GM18907 (cell line): ENCODE data around the gene RBM28.

Experiments used
- ATAC-seq: cut with Tn5 transposase; IDR thresholded peaks from one replicate; pipeline ENCODE4 v1.9.1; 2021; ENCODE audit warnings: mild to moderate bottlenecking, moderate library complexity; ENCODE audit not compliant: unreplicated experiment

The RBM28 gene, protein sequence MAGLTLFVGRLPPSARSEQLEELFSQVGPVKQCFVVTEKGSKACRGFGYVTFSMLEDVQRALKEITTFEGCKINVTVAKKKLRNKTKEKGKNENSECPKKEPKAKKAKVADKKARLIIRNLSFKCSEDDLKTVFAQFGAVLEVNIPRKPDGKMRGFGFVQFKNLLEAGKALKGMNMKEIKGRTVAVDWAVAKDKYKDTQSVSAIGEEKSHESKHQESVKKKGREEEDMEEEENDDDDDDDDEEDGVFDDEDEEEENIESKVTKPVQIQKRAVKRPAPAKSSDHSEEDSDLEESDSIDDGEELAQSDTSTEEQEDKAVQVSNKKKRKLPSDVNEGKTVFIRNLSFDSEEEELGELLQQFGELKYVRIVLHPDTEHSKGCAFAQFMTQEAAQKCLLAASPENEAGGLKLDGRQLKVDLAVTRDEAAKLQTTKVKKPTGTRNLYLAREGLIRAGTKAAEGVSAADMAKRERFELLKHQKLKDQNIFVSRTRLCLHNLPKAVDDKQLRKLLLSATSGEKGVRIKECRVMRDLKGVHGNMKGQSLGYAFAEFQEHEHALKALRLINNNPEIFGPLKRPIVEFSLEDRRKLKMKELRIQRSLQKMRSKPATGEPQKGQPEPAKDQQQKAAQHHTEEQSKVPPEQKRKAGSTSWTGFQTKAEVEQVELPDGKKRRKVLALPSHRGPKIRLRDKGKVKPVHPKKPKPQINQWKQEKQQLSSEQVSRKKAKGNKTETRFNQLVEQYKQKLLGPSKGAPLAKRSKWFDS

DNA sequence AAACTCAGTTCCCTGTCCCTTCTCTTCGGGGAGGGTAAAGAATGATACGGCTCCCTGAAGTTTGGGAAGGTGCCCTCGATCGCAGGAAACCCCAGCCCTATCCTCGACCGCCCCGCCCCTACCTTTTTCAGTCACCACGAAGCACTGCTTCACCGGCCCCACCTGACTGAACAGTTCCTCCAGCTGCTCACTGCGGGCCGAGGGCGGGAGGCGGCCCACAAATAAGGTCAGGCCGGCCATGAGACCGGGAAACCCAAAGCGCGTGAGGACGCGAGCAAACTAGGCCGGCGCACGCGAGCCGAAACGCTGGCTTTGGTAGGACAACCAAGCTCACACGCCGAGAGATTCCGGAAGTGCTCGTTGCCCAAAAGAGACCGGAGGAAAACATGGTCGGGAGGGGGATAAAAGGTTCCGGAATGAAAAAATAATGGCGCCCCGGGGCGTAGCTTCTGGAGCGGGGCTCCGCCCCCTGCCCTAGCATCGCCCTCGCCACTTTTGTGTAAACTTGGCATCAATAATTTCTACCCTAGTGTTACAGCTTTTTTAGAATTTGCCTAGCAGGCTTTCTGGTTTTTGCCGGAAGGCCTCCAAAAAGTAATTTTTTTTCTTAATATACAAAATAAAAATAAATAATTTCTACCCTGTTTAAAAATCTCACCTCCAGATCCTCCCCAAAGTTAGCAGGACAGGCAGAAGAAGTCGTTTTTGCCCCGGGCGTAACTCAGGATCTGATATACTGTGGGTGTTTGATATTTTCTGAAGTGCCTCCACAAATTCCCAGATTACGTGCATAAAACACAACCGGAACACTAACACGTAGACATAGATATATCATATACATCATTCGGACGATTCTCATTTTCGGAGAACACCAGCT lies at the start of gene RBM28:
Gene RBM28, minus strand, starts transcription at position 355 of the 877 bp plus-strand sequence. Its CDS starts 115 bp downstream, at position 240.
- peak; percentile 94 for ATAC-seq

DNA sequence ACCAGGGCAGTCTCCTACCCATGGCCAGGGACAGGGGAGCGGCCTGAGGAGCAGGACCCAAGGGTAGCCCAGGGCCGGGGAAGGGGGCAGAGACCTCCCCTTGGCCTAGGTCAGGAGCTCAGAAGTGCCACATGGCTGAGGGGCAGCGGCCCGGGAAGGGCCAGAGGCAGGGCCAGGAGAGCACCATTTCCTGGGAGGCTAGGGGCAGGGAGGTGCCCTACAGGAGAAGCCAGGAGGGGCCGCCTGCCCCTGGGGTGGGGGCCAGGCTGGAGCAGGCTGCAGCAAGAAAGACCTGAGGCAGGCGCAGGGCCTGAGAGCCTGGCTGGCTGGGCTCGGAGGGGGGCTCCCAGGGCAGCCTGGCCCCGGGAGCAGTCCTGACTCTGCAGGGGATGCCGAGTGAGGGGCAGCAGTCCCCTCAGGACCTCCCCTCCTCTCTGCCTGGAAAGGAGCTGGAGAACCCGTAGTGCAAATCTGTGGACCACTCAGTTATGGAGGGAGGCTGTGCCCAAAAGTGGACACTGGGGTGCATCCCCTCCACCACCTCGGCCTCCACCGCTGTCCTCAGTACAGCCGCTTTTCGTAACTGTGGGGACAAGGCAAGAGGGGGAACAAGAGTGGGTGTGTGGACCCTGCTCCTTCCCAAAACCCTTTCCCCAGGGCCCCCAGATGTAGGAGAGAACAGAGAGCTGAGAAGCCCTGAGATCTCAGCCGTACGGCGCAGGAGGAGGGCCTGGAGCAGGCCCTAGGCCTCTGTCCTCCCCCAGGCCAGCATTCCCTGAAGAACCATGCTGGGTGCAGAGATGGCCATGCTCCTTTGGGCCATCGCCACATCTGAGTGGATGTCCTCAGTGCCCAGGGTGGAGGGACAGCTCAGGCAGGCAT lies 49.0 kb upstream of the RBM28 start:
- no peak for ATAC-seq

DNA sequence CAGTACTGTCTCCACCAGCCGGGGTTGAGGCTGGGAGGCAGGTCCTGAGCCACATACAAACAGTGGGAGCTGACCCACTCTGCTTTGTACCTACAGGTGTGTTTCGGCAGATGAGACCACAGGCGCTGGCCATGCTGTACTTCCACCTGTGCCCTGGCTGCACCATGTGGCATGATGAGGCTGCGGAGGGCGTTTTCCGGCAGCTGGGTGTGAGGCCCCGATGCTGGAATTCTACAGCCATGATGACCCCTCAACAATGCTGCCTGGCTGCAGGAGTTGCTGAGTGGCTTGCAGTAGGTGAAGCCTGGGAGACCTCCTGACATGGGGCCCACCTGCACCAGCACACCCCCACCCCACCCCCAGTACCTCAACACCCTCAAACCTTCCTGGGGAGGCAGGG lies 48.1 kb upstream of the RBM28 start:
- no peak for ATAC-seq

DNA sequence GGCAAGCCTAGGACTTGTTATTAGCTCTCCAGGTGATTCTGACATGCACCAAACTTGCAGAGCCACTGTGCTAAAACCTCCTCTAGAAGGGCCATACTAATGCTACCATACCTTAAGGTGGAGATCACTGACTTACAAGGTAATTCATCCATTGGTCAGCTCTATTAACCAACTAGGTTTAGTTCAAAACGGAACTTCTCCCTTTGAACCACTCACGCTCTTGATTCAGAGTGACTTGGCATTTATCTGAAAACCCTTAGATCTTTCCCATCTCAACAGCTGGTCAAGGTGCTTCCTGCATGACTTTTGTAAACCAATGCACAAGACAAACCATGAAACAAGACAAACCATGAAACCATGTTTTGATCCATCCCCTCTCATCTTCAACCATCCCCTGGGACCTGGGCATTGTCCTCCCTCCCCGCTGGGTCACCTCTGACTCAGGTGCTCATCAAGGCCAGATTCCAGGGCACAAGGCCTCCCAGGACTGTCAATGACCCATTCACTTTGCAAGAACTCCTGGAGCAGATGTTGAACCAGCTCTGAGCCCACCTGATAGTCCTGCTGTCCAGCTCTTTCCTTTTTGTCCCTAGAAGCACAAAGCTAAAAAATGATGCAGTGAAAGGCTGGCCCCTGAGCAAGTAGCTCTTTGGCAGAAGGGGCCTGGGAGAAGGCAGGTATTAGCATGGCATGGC lies 47.3 kb upstream of the RBM28 start:
- ATAC-seq = no peak

DNA sequence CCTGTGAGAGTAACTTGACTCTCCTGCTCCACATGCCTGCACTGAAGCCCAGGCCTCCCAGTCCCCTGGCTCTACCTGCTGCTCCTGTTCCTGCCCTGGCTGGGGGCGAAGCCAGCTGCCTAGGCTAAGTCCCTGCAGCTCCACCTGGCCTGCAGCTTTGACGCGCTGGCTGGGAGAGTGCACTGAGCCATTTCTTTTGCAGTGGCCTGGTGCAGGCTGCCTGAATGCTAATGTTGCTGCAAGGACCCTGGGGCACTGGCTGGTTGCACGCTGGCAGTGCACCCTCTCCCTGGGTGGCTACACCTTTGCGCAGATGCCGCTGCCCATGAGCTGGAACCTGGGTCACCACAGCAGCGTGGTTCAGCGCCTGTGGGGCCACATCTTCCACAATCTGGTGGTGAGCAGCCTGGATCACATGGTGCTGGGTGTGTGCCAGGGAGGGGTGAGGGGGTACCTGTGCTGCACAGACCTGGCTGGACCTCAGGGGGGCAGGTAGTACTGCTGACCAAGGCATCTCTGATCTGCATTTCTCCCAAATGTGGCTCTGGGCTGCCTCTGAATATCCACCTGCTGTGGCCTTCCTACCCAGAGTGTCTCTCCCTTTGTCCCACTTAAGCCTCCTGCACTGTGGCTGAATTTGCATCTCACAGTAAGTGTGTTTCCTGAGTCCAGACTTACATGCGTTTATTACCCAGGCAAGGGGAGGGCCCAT lies 46.1 kb upstream of the RBM28 start:
- no peak for ATAC-seq

DNA sequence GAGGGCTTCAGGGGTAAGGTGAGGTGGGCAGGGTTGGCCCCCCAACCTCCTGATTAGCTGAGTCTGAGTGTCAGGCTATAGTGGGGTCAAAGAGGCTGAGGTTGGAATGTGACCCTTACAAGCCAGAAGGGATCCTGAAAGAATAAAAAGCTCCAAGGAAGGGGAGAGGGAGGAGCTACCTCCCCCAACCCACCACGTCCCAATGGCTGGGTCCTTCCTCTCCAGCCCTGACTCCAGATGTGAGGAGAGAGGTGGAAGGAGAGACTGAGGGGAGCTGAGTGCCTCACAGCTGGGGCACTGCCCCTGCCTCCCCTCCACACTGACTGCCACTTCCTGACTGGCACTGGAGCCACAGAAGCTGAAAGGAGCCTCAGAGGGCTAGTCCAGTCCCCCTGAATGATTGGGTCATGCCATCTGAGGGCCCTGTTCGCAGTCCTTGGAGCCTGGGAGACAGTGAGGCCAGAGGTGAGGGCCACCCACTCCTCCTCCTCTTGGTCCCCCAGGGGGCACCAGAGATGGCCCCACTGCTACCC lies 45.4 kb upstream of the RBM28 start:
- no peak for ATAC-seq

DNA sequence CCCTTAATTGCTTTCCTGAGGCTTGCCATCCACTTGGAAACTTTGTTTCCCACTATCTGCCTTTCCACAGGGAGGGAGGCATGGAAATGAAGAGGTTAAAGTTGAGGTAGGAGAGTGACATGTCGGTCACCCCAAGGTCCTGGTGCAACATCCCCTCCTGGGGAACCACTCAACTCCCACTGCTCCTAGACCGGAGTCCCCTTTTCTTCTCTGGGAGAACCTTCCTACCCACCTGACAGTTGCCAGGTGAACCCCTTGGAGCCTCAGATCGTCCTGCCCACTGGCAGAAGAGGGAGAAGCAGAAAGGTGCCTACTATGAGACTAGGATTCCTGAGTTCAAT lies 44.4 kb upstream of the RBM28 start:
- ATAC-seq = no peak

DNA sequence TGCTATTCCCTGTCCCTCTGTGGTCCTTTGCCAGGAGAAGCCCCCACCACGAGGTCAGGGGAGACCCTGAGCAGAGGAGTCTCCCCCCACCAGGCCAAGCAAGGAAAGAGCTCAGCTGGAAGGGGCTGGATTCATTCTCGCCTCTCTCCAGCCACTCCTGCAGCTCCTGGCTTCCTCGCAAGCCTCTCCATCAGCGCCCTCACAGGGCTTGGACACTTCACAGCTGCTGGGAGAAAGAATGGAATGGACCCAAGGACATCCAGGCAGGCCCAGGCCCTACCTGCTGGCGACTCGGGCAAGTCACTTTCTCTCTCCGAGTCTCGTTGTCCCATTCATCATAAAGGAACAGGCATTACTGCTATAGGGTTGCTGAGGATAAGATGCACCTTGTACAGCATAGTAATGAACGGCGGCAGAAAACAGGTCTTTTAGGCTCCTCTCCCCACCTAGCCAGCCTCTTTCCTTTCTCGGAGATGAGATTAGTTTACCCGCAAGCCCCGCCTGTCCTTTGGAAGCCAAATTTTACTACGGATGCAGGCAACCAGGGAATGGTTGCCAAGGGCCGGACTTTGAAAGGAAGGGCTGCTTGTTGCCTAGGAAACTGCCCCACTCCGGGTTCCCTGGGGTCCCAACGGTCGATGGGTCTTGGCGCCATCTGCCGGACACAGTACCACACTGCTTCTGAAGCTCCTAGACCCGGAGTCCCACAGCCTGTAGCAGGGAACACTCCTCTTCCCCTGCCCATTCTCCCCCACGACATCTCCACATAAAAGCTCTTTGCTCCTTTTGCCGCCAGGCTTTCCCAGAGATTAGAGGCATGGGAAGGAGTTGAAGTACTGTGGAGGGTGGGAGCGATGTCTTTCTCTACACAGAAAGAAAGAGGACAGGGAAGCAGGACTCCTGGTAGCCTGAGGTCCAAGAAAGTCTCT lies 43.8 kb upstream of the RBM28 start:
- peak; percentile 75 for ATAC-seq

DNA sequence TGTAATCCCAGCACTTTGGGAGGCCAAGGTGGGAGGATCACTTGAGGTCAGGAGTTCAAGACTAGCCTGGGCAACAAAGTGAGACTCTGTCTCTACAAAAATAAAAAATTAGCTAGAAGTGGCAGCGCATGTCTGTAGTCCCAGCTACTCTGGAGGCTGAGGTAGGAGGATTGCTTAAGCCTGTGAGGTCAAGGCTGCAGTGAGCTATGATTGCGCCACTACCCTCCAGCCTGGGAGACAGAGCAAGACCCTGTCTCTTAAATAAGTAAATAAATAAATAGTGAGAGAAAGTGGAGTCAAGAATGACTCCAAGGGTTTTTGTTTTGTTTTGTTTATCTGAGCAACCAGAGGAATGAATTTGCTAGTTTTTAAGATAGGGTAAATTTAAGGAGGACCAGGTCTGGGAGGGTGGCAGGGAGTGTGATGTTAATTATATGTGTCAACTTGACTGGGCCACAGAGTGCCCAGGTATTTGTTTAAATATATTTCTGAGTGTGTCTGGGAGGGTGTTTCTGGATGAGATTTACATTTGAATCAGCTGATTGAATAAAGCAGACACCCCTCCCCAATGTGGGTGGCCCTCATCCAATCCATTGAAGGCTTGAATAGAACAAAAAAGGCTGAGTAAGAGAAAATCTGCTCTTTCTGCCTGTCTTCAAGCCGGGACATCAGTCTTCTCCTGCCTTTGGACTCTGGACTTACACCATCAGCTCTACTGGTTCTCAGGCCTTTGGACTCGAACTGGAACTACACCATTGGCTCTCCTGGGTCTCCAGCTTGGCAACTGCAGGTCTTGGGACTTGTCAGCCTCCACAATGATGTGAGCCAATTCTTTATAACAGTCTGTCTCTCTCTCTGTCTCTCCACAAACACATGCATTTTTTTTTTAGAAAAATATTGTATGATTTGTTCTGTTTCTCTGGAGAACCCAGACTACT lies 42.5 kb upstream of the RBM28 start:
- no peak for ATAC-seq

DNA sequence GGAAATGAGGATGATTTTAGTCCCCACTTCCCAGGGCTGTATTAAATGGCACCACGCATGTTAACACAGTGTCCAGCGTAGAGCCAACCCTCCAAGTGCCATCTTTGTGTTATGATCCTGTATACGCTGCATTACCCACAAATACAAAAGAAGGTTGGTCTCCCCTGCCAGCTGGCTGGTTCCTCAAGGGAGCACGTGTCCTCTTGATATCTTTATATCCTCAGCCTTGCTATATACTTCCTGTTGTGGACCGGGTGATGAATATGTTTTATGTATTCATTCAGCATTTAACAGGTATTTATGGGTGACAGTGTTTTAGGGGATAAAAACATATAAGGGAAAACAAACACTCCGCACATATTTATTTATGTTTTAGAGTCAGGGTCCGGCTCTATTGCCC lies 41.0 kb upstream of the RBM28 start:
- ATAC-seq = no peak

DNA sequence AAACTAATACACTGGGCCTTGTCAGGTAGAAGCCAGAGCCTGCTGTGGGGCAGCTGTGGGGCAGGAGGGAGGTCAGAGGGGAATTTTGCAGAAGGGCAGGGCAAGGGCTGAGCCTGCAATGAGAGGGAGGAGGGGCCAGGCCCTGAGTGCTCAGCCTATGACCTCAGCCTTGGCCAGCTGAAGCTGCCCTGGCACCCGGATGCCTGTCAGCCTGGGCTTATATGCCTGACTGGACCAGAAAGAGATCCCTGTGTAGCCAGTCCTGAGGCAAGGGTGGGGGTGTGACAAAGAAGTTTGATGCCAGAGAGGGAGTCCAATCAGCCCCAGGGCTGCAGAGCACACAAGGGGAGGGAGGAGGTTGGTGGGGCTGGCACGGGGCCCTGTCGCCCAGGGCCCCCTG lies 40.1 kb upstream of the RBM28 start:
- ATAC-seq = no peak

DNA sequence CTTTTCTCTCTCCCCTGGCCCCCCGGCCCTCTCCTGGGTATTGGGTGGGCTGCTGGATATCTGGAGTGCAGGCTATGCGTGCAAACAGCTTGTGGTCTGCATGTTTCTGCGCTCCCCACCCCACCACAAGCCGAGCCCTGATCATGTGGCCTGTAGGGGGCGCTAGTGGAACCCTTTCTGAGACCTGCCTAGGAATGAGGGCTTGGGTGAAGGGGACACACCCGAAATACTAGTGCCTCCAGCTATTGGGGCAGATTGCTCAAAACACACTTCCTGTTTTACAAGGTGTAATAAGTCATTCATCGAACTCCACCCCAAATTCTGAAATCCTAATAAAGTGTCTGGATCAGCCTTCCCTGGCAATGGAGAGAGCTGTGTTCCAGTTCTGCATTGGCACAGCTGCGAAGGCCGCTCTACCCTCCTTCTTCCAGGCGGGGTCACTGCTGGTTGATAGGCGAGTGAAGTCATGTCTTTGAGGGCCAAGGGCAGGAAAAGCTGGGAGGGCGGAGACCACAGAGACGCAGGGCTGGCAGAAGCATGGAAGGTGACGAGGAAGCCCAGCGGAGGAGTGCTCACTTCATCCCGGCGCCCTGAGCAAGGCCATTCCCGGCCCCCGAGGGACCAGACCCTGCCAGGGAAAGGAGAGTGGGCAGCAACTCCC lies 37.6 kb upstream of the RBM28 start:
- ATAC-seq = no peak

DNA sequence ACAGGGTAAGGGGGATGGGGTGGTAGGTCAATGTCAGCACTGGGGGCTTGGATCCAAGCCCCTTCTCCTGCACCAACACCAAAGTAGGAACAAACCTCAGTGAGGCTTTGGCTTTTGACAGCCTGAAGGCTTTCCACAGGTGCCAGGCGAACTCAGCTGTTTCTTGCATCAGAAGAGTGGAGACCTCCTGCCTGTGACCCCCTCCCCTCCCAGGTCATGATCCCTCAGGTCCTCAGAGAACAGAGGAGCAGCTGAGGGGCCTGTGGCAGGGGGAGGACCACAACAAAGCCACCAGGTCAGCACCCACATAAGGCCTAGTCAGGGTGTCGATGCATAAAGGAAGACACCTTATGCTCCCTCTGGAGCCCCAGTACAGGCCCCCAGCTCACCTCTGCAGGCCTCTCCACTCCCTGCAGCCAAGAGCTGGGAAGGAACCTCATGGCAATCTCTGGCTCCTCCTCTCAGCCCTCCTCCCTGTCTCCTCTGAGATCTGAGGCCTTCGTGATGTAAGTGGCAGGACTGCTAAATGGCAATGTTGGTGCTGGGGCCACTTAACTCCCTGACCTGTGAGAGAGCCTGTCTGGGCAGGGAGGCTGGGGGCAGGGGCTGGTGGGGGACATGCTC lies 36.9 kb upstream of the RBM28 start:
- ATAC-seq = no peak

DNA sequence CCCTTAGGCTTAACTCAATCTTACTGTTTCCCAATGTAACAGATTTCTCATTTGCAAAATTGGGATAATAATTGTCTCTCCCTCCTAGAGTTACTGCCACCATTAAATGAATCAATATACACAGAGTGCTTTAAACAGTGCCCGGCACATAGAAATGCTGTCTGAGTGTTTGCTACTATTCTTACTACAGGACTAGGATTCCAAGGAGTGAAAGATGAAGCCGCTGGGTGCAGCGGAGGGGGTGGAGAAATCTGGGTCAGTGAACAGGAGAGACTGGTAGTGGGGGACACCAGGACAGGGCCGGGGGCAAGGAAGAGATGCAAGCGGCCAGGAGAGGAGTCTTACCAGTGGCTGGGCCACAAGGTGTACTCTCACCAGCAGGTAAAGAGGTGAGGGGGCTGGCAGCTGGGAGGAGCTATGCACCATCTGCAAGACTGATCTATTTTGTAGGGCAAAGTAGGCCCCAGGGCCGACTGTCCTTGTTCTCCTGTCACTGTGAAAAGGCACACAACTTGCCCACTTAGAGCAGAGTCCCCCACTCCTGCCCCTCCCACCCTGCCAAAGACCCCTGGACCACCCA lies 36.3 kb upstream of the RBM28 start:
- no peak for ATAC-seq

DNA sequence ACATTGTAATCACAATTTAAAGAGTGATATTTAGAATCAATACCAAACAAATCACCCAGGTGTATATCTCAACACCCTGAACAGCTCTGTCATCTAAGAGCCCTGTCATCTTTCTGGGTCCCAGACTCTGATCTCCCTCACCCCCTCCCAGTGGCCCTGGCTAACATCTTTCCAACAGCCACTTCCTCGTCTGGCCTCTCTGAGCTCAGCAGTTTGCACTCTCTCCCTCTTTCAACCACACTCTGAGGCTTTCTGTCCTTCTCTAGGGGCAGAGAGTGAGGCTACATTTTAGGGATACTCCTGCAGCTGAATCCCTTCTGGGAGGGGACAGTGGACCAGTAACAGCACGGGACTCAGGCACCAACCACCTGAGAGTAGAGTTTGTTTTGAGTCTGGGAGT lies 34.9 kb upstream of the RBM28 start:
- ATAC-seq = no peak
